Measurements from ENCODE around the gene HEATR5A.

HEATR5A gene

GRCh38 chr14:31426663-31427062 is 6.3 kb upstream of the HEATR5A start:
- DNase-seq, result no peak

- no peak for DNase-seq
Measured at GRCh38 chr14:31425905-31426304, 5.6 kb upstream of the HEATR5A start.

GRCh38 chr14:31421200-31421599 is 850 bp upstream of the HEATR5A start:
- DNase-seq, result no peak

GRCh38 chr14:31419967-31420318 is 407 bp downstream of the HEATR5A start:
- DNase-seq, result no peak

GRCh38 chr14:31419179-31419966 is 977 bp downstream of the HEATR5A start:
- no peak for DNase-seq

GRCh38 chr14:31418440-31418839 is 1.9 kb downstream of the HEATR5A start:
- no peak for DNase-seq

GRCh38 chr14:31414190-31414833 is 6.0 kb downstream of the HEATR5A start:
- DNase-seq, result no peak

GRCh38 chr14:31411218-31411727 is 9.1 kb downstream of the HEATR5A start:
- no peak for DNase-seq

GRCh38 chr14:31410048-31410650 is 10.2 kb downstream of the HEATR5A start:
- no peak for DNase-seq

GRCh38 chr14:31408421-31408820 is 11.9 kb downstream of the HEATR5A start:
- no peak for DNase-seq

- no peak for DNase-seq
Measured at GRCh38 chr14:31405599-31406232, 14.6 kb downstream of the HEATR5A start.

- no peak for DNase-seq
Measured at GRCh38 chr14:31405106-31405505, 15.2 kb downstream of the HEATR5A start.

- DNase-seq, result no peak
Measured at GRCh38 chr14:31403707-31404106, 16.6 kb downstream of the HEATR5A start.

GRCh38 chr14:31402764-31403439 is 17.4 kb downstream of the HEATR5A start:
- DNase-seq, result no peak

GRCh38 chr14:31401369-31401932 is 18.9 kb downstream of the HEATR5A start:
- DNase-seq, result no peak

- no peak for DNase-seq
Measured at GRCh38 chr14:31400031-31400638, 20.2 kb downstream of the HEATR5A start.

GRCh38 chr14:31395572-31396205 is 24.7 kb downstream of the HEATR5A start:
- DNase-seq, result no peak

GRCh38 chr14:31395119-31395518 is 25.2 kb downstream of the HEATR5A start:
- no peak for DNase-seq

GRCh38 chr14:31391977-31392503 is 28.3 kb downstream of the HEATR5A start:
- DNase-seq, result no peak

GRCh38 chr14:31391473-31391872 is 28.9 kb downstream of the HEATR5A start:
- no peak for DNase-seq

GRCh38 chr14:31389946-31390345 is 30.4 kb downstream of the HEATR5A start:
- no peak for DNase-seq
